K562 (cell line): ENCODE data around the gene LATS1. TPM values are rescaled to one million over a fixed set of nuclear protein-coding genes. Genes with fewer than 3 reads are reported as not detected.
A peak's percentile ranks its signal among the peaks of the same experiment; 100 is the strongest.

Source experiments
- CBFA2T3 ChIP-seq: fragments of 450-650 bp; IDR thresholded peaks from 2 replicates; pipeline ENCODE4 v1.6.1; 2017
- CBX2 ChIP-seq: fragments of 200-600 bp; sonication (generic); IDR thresholded peaks from one replicate; pipeline ENCODE4 v1.6.1; 2012; ENCODE audit warnings: mild to moderate bottlenecking, low read length, inconsistent platforms; ENCODE audit not compliant: insufficient read depth, poor library complexity, severe bottlenecking
- FOXK1 ChIP-seq: sonication (generic); formaldehyde crosslinking; IDR thresholded peaks from 2 replicates; pipeline ENCODE4 v1.8.0; 2022; ENCODE audit warnings: missing genetic modification reagents, mild to moderate bottlenecking, borderline replicate concordance
- MBD2 ChIP-seq: sonication (generic); IDR thresholded peaks from 2 replicates; pipeline ENCODE4 v1.6.1; 2016; ENCODE audit warnings: low read depth, borderline replicate concordance
- PHB2 ChIP-seq: fragments of 450-650 bp; IDR thresholded peaks from 2 replicates; pipeline ENCODE4 v1.6.1; 2017; ENCODE audit warnings: low read depth
- RBM34 ChIP-seq: fragments of 200-400 bp; formaldehyde crosslinking; IDR thresholded peaks from 2 replicates; pipeline ENCODE4 v1.6.1; 2018; ENCODE audit warnings: low read length, borderline replicate concordance; ENCODE audit not compliant: insufficient read depth
- SIN3B ChIP-seq: fragments of 450-650 bp; IDR thresholded peaks from 2 replicates; pipeline ENCODE4 v1.6.1; 2017; ENCODE audit warnings: low read depth, mild to moderate bottlenecking, moderate library complexity
- ZNF212 ChIP-seq: fragments of 450-650 bp; formaldehyde crosslinking; IDR thresholded peaks from 2 replicates; pipeline ENCODE4 v1.4.0; 2020; ENCODE audit warnings: mild to moderate bottlenecking
- ZNF445 ChIP-seq: fragments of 250-450 bp; sonication (Bioruptor Pico); IDR thresholded peaks from 2 replicates; pipeline ENCODE4 v1.4.0; 2020; ENCODE audit warnings: low read depth, mild to moderate bottlenecking, moderate library complexity
- ZNF551 ChIP-seq: fragments of 250-450 bp; sonication (Bioruptor Pico); IDR thresholded peaks from 2 replicates; pipeline ENCODE4 v1.5.0; 2021; ENCODE audit warnings: mild to moderate bottlenecking, moderate library complexity
- polyA plus RNA-seq, 8 experiments: library from polyadenylated mRNA; depleted of rRNA in 4 of 8; stranded (reverse) in 5 of 8; unstranded in 3 of 8; fragments of >200 nt; fragmentation: Nextera tagmentation in 2 of 8; fragmentation: Illumina TruSeq in 1 of 8; extraction: Ambion mirVana in 2 of 8; extraction: Trizol in 1 of 8; gene quantifications; 2 replicates each; pipeline versions ENCODE4 v1.2.1 to v1.2.3, GENCODE V29; 2011 to 2014; ENCODE audit warnings: inconsistent platforms in 1 of 8, missing spikeins in 1 of 8
- total RNA-seq, 7 experiments: library from RNA; depleted of rRNA in 6 of 7; stranded (reverse); fragments of >200 nt in 6 of 7; fragmentation: Illumina TruSeq in 2 of 7; extraction: Trizol in 2 of 7; gene quantifications; 2 replicates each; pipeline versions ENCODE4 v1.2.1 to v1.2.3, GENCODE V29; 2011 to 2021; ENCODE audit warnings: low replicate concordance in 1 of 7
- TF ChIP-seq, protein P1 (sequence below): fragments of 200-800 bp; sonication (Bioruptor generic); IDR thresholded peaks from 2 replicates; pipeline ENCODE4 v1.6.1; 2016; ENCODE audit warnings: missing genetic modification characterization, missing compliant biosample characterization
- TF ChIP-seq, protein P2 (sequence below): fragments of 450-650 bp; formaldehyde crosslinking; IDR thresholded peaks from 2 replicates; pipeline ENCODE4 v1.4.0; 2022; ENCODE audit warnings: mild to moderate bottlenecking, moderate library complexity
- TF ChIP-seq, protein P3 (sequence below): fragments of 250-450 bp; sonication (Bioruptor Pico); IDR thresholded peaks from 2 replicates; pipeline ENCODE4 v1.4.0; 2020; ENCODE audit warnings: mild to moderate bottlenecking, moderate library complexity
- TF ChIP-seq, protein P4 (sequence below): fragments of 250-450 bp; sonication (Bioruptor Pico); IDR thresholded peaks from 2 replicates; pipeline ENCODE4 v1.9.0; 2021; ENCODE audit warnings: mild to moderate bottlenecking, inconsistent platforms
- TF ChIP-seq, protein P5 (sequence below): sonication (generic); formaldehyde crosslinking; IDR thresholded peaks from 2 replicates; pipeline ENCODE4 v1.8.0; 2022; ENCODE audit warnings: mild to moderate bottlenecking, missing genetic modification reagents

The LATS1 gene
- total and polyA plus RNA-seq, 9 of the 15 experiments (the other 6 are each of a cell fraction or from before 2014, with no cell fraction given): 5.0 to 36.3 (median 18.4) TPM

DNA sequence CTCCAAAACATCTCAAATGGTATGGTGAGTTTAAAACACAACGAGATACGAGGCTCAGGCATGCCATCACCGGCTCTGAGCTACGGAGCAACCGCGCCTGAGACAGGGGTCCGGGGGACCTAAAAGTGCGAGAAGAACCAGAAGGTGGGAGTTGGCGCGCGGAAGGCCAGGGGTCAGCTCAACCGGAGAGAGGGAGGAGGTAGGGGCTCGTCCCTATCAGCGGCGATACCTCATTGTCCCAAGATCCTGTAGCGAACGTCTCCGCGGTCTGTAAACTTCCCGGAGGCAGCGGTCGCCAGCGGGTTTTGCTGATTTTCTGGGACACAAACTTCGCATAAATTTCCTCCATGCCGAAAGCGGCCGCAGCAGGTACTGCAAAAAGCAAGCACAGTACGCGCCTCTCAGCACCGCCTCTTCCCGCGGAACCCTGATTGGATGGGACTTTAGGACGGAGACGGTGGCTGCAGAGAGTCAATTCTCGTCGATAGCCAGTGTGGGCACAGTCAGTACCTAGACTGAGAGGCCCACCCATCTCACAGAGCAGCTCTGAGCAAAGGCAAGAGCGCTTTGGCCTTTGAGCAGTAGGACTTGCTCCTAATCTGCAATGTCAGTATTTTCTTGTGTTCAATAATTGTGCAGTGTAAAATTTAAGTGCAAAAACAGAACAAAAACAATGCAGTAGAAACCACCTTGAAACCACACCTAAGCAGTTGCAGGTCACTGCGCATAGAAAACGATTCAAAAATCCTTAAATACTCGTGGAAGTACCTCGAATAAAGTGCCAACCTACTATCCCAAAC, 28.4 kb upstream of the LATS1 start, which contains the start of gene NUP43 (continued):
- TF ChIP-seq, protein P1, sequence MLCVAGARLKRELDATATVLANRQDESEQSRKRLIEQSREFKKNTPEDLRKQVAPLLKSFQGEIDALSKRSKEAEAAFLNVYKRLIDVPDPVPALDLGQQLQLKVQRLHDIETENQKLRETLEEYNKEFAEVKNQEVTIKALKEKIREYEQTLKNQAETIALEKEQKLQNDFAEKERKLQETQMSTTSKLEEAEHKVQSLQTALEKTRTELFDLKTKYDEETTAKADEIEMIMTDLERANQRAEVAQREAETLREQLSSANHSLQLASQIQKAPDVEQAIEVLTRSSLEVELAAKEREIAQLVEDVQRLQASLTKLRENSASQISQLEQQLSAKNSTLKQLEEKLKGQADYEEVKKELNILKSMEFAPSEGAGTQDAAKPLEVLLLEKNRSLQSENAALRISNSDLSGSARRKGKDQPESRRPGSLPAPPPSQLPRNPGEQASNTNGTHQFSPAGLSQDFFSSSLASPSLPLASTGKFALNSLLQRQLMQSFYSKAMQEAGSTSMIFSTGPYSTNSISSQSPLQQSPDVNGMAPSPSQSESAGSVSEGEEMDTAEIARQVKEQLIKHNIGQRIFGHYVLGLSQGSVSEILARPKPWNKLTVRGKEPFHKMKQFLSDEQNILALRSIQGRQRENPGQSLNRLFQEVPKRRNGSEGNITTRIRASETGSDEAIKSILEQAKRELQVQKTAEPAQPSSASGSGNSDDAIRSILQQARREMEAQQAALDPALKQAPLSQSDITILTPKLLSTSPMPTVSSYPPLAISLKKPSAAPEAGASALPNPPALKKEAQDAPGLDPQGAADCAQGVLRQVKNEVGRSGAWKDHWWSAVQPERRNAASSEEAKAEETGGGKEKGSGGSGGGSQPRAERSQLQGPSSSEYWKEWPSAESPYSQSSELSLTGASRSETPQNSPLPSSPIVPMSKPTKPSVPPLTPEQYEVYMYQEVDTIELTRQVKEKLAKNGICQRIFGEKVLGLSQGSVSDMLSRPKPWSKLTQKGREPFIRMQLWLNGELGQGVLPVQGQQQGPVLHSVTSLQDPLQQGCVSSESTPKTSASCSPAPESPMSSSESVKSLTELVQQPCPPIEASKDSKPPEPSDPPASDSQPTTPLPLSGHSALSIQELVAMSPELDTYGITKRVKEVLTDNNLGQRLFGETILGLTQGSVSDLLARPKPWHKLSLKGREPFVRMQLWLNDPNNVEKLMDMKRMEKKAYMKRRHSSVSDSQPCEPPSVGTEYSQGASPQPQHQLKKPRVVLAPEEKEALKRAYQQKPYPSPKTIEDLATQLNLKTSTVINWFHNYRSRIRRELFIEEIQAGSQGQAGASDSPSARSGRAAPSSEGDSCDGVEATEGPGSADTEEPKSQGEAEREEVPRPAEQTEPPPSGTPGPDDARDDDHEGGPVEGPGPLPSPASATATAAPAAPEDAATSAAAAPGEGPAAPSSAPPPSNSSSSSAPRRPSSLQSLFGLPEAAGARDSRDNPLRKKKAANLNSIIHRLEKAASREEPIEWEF (CRISPR knock-in tag): no peak
- TF ChIP-seq MBD2: peak; percentile 66
- TF ChIP-seq, protein P2, sequence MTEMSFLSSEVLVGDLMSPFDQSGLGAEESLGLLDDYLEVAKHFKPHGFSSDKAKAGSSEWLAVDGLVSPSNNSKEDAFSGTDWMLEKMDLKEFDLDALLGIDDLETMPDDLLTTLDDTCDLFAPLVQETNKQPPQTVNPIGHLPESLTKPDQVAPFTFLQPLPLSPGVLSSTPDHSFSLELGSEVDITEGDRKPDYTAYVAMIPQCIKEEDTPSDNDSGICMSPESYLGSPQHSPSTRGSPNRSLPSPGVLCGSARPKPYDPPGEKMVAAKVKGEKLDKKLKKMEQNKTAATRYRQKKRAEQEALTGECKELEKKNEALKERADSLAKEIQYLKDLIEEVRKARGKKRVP (CRISPR knock-in tag): no peak
- no peak for TF ChIP-seq RBM34
- TF ChIP-seq, protein P3, sequence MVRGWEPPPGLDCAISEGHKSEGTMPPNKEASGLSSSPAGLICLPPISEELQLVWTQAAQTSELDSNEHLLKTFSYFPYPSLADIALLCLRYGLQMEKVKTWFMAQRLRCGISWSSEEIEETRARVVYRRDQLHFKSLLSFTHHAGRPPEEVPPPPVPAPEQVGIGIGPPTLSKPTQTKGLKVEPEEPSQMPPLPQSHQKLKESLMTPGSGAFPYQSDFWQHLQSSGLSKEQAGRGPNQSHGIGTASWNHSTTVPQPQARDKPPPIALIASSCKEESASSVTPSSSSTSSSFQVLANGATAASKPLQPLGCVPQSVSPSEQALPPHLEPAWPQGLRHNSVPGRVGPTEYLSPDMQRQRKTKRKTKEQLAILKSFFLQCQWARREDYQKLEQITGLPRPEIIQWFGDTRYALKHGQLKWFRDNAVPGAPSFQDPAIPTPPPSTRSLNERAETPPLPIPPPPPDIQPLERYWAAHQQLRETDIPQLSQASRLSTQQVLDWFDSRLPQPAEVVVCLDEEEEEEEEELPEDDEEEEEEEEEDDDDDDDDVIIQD (CRISPR knock-in tag): no peak
- TF ChIP-seq ZNF551 (CRISPR knock-in tag): no peak
- TF ChIP-seq, protein P4, sequence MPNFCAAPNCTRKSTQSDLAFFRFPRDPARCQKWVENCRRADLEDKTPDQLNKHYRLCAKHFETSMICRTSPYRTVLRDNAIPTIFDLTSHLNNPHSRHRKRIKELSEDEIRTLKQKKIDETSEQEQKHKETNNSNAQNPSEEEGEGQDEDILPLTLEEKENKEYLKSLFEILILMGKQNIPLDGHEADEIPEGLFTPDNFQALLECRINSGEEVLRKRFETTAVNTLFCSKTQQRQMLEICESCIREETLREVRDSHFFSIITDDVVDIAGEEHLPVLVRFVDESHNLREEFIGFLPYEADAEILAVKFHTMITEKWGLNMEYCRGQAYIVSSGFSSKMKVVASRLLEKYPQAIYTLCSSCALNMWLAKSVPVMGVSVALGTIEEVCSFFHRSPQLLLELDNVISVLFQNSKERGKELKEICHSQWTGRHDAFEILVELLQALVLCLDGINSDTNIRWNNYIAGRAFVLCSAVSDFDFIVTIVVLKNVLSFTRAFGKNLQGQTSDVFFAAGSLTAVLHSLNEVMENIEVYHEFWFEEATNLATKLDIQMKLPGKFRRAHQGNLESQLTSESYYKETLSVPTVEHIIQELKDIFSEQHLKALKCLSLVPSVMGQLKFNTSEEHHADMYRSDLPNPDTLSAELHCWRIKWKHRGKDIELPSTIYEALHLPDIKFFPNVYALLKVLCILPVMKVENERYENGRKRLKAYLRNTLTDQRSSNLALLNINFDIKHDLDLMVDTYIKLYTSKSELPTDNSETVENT: peak; percentile 50; the same call in 1 of the 2 replicates
- TF ChIP-seq ZNF212 (CRISPR knock-in tag): no peak
- TF ChIP-seq ZNF445: no peak
- peak; percentile 80; the same call in 1 of the 2 replicates for TF ChIP-seq SIN3B
- no peak for TF ChIP-seq CBX2
- no peak for TF ChIP-seq FOXK1 (CRISPR knock-in tag)
- TF ChIP-seq, protein P5, sequence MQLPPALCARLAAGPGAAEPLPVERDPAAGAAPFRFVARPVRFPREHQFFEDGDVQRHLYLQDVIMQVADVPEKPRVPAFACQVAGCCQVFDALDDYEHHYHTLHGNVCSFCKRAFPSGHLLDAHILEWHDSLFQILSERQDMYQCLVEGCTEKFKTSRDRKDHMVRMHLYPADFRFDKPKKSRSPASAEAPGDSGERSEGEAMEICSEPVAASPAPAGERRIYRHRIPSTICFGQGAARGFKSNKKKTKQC: peak; percentile 76; the same call in 1 of the 2 replicates
- 0 out of 2 replicates have a peak, but pooled peaks have one; percentile 13 for TF ChIP-seq PHB2
- TF ChIP-seq CBFA2T3: no peak
